LNCaP clone FGC (cell line): ENCODE measurements around the gene MAGI3.
"Not testable (repeated sequence)": the region's sequence is repeated elsewhere in the genome, so short reads cannot be mapped to it uniquely, and the experiment has no call there.

Source experiments
- DNase-seq: peaks from one replicate; pipeline ENCODE4 v3.0.0-alpha.2; 2011; ENCODE audit warnings: low read depth
- H3K4me3 ChIP-seq: 2 replicates; pipeline ENCODE4 v1.5.1; 2011; ENCODE audit warnings: mild to moderate bottlenecking, low read depth, low read length, control low read depth
- CTCF ChIP-seq: IDR thresholded peaks from 2 replicates; pipeline ENCODE4 v1.5.1; 2012; ENCODE audit warnings: mild to moderate bottlenecking; ENCODE audit not compliant: control insufficient read depth, insufficient read depth; ENCODE audit errors: extremely low read depth

The MAGI3 gene

DNA sequence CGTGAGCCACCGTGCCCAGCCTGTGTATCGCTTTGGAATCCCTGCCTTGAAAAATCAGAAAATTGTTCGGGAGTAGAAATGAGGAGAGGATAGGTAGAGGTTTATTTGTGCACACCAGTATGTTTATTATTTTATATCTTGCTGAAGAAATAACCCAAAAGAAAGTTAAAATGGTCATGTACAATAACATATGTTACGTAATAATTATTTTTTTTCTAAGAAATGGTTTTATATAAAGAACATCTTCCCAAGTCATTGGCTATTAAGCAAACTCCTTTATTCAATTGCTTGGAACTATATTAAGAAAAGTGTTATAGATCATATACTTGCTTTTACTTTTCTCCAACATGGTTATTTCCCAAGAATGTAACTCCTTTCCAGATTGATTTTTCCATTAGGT, 197.2 kb downstream of the MAGI3 start:
- no peak overlapping the region for H3K4me3 ChIP-seq
- no peak for DNase-seq
- TF ChIP-seq CTCF = no peak

- no peak overlapping the region for H3K4me3 ChIP-seq
- DNase-seq = no peak
- TF ChIP-seq CTCF = no peak
These were observed 201.9 kb downstream of the MAGI3 start for GRCh38 chr1:113592230-113592629.

DNA sequence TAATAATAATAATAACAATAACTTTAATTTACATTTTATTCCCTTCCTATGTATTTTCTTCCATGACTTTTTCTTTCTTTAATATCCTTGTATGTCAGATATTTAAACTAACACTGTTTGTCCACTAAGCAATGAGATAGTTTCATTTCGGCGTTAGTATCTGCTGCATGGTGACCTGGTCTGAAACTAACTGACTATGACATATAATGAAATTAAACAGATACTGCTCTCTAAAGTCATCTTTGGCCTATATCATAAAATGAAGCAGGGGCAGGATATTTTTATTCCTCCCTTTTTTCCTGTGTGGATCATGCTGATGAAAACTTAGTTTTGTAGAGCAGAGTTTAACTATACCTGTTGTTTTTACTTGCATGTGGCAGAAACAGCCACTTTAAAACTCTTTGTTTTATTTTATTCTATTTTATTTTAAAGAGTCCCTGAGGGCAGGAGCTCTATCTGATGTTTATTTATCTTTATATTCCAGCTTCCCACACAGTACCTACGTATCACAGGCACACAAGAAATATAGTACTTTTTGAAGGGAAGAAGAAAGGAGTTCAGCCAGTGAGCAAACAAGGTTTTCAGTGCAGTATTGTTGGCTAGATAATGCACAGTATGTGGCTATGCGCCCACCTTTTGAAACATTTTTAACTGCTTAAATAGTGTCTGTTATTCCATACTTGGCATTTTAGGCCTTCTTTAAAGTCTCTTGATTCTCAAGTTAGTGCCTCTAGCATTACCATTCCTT, 203.4 kb downstream of the MAGI3 start:
- no peak for DNase-seq
- H3K4me3 ChIP-seq = no peak overlapping the region
- no peak for TF ChIP-seq CTCF

- DNase-seq, H3K4me3 ChIP-seq: not testable (repeated sequence)
These were observed 214.2 kb downstream of the MAGI3 start for GRCh38 chr1:113604466-113604865.

DNA sequence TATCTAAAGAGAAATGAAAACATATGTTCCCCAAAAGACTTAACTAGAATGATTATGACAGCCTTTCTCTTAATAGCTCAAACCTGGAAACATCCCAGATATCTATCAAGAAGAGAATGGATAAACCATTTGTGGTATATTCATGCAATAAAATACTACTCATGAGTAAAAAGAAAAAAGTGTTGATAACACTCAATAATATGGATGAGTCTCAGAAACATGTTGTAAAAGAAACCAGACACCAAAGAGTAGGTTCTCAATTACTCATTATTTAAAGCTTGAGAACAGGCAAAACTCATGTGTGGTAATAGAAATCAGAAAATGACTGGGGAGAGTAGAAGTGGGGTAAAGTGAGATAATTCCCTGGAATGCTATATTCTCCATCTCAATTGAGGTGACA, 214.8 kb downstream of the MAGI3 start:
- H3K4me3 ChIP-seq = no peak overlapping the region
- TF ChIP-seq CTCF = no peak
- DNase-seq = no peak

DNA sequence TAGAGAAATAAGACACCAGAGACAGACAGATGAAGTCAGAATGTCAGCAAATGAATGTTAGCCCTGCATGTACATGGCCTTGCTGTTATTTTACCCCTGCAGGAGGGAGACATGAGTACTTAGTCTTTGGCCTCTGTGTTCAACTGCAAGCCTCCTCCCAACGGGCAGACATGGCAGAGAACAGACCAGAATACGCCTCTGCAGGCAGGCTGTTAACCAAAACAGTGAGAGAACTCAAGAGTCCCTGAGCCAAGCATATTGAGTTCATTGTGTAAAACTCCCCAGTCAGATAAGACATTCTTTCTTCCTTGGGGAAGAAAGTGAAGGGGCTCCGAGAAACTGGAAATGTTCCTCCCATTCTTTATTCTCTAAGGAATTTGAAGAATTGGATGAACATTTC, 218.1 kb downstream of the MAGI3 start:
- no peak overlapping the region for H3K4me3 ChIP-seq
- no peak for TF ChIP-seq CTCF

GRCh38 chr1:113610372-113610771, 220.1 kb downstream of the MAGI3 start:
- DNase-seq = no peak
- no peak overlapping the region for H3K4me3 ChIP-seq
- TF ChIP-seq CTCF = no peak

More for the DNA sequence above, 218.1 kb downstream of the MAGI3 start:
- DNase-seq = no peak
